ENCODE results near the gene USP2. TPM values are rescaled to one million over a fixed set of nuclear protein-coding genes. Genes with fewer than 3 reads are reported as not detected.

The USP2 gene
- total and polyA plus RNA-seq, 2 of the 4 experiments (the other 2 are of a cell fraction) = 0.18 to 0.79 TPM

DNA sequence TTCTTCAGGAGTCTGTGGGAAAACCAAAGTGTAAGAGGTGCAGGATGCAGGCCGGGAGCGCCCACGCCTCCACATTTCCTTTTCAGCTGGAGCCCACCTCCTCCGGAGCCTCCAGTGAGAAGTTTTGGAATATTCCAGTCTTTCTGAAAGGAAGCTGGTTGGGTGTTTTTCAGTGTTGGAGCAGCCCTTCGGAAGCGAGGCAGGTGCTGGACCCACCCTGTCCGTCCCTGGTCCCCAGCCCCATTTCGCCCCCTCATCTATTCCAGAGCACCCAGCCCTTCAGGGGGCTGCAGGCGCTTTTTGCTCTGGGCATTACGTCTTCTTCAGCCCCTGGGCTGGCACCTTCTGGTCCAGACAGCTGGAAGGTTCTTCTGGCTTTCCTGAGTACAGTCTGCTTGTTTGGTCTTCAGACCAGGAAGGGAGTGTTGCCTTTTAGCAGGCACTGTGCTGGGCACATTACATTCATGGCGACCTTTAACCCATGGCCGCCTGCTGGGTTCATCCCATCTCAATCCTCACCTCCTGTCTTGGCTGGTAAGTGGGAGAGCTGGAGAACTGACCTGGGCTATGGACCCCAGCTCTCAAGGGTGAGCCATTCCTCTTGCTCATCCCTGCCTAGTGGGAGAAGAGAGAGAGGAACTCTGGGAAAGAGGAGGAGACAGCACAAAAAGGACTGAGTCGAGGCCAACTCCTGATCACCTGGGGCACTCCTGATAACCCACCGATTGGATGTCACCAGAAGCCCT is 42.2 kb upstream of the USP2 start (continued):
- TF ChIP-seq POLR2A (IDR thresholded peaks at IDR 0.05; ENCODE audit: low read depth, low read length) (no peak), CHD1 (IDR thresholded peaks at IDR 0.05; ENCODE audit: low read depth, low read length) (no peak)

DNA sequence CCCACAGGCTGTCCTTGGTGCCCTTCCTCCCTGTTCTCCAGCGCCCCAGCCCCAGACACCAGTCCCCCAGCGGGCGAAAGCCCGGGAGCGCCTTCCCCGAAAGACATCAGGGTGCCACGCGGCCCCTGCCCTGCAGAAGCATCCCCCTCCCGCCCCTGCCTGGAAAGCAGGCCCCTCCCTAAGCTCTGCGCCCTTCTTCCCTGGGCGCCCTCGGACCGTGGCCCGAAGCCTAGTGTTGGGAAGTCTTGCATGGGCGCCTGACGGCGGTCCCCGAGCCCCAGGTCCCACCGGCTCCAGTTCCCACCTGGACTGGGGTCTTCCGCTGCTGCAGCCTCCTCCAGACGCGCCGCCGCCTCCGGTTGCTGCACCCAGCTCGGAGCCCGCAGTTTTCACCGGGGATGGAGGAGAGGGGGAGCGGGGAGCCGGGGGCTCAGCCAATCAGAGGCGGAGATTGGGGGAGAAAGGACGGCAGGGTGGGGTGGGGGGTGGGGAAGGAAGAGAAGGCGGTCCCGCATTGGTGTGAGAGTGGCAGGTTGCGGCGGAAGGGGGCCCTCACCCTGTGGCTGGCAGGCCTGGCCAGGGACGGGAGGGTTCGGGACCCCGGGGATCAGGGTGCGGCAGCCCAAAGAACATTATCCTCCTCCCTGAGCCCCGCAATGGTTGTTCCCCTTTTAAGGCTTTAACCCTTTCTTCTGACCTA is 41.5 kb upstream of the USP2 start, which contains the start of gene THY1:
TSS of gene THY1 (minus strand) at position 364 of the 700 bp plus-strand sequence. CDS start 2,267 bp downstream, outside the sequence.
- Histone ChIP-seq H4K20me1 (ENCODE audit: insufficient read depth, low read length) (peaks cover 41% of the 10 kb centered on the region), H3K14ac (replicated peaks; ENCODE audit: low read depth, low read length) (peak within 1 kb of the TSS; percentile 91), H3K9ac (ENCODE audit: low read depth, low read length) (peak within 1 kb of the TSS; percentile 81), H2BK120ac (ENCODE audit: low read depth, low read length) (peak within 1 kb of the TSS; percentile 44), H3K4me1 (ENCODE audit: control insufficient read depth, insufficient read depth, low read length) (peaks cover 15% of the 10 kb centered on the region), H2AFZ (replicated peaks; ENCODE audit: low read length, poor library complexity) (peak within 1 kb of the TSS; percentile 87), H2AK5ac (ENCODE audit: low read depth, low read length) (peak within 1 kb of the TSS; percentile 87), H4K91ac (ENCODE audit: insufficient read depth, low read depth, low read length) (peak within 1 kb of the TSS; percentile 83), H3K36me3 (ENCODE audit: control insufficient read depth, insufficient read depth, low read length) (peaks cover 26% of the 10 kb centered on the region), H2BK20ac (ENCODE audit: low read depth, low read length) (0 out of 2 replicates have a peak within 1 kb of the TSS, but pooled peaks have one; percentile 20), H2BK15ac (ENCODE audit: low read depth, low read length) (peak within 1 kb of the TSS; percentile 74; the same call in 1 of the 3 replicates), H3K4me3 (ENCODE audit: insufficient read depth, low read depth, low read length) (peak within 1 kb of the TSS; percentile 77), H3K9me1 (ENCODE audit: insufficient read depth, low read length) (peaks cover 23% of the 10 kb centered on the region), H3K23ac (ENCODE audit: low read depth, low read length) (peak within 1 kb of the TSS; percentile 92), H3K9me3 (ENCODE audit: control insufficient read depth, insufficient read depth, low read length) (no peaks in the 10 kb centered on the region), H3K18ac (ENCODE audit: low read depth, low read length) (peak within 1 kb of the TSS; percentile 49), H2AK9ac (replicated peaks; ENCODE audit: low read depth, low read length, poor library complexity) (peak within 1 kb of the TSS; percentile 98), H2BK5ac (ENCODE audit: low read depth, low read length, poor library complexity, severe bottlenecking) (peak within 1 kb of the TSS; percentile 82), H3K27me3 (ENCODE audit: control insufficient read depth, insufficient read depth, low read length) (no peaks in the 10 kb centered on the region), H3K56ac (ENCODE audit: extremely low read depth, insufficient read depth, low read length) (peak within 1 kb of the TSS; percentile 73), H4K5ac (ENCODE audit: low read depth, low read length) (peak within 1 kb of the TSS; percentile 38), H3K4ac (ENCODE audit: low read depth, low read length) (peak within 1 kb of the TSS; percentile 92), H4K8ac (ENCODE audit: low read depth in 2 of 2, low read length in 2 of 2) (peak within 1 kb of the TSS; percentile 66 to 80; a peak in 3 of 4 replicates), H3K79me1 (ENCODE audit: low read depth in 1 of 2, low read length in 2 of 2) (peaks cover 20 to 45% of the 10 kb centered on the region in 2 experiments), H3K27ac (ENCODE audit: insufficient read depth, low read length) (peak within 1 kb of the TSS; percentile 83), H3K4me2 (ENCODE audit: low read depth, low read length) (peak within 1 kb of the TSS; percentile 89)
- no TSS peak for BruUV-seq (replicated peaks)
- CTCF ChIA-PET = interaction anchor here (0.9 to 1.9 kb wide), 2 partner anchors 48 to 52 kb away, joined by 3 to 10 read pairs; no protein-coding TSS in a partner anchor
- ATAC-seq (ENCODE audit: low read depth) (peak; percentile 81), DNase-seq (peak; percentile 64)
- intact Hi-C loops (cut with micrococcal nuclease) = loop anchor here (1.0 to 2.0 kb wide), 3 partner anchors 42 to 51 kb away; partner anchors contain the start of gene USP2
- in situ Hi-C loops (cut with MboI; ENCODE audit: low sequenced_read_pairs) = no loop called here
- 0% methylated on average over 8 of the region's 41 CpGs; no CpG with 5 or more reads in 1 of the 2 experiments for WGBS, 2 experiments (ENCODE audit: extremely low coverage in 2 of 2, insufficient read length in 1 of 2)
- POLR2A ChIA-PET (ENCODE audit: unreplicated experiment) = interaction anchor here (0.6 to 2.0 kb wide), 2 partner anchors 10 to 1244 kb away, joined by 4 to 9 read pairs; no protein-coding TSS in a partner anchor
- dilution Hi-C loops (cut with HindIII; ENCODE audit: low sequenced_read_pairs, unreplicated experiment) = no loop called here
- TF ChIP-seq CTCF (conservative IDR thresholded peaks at IDR 0.05; ENCODE audit: low read depth, low read length) (no peak), CHD1 (IDR thresholded peaks at IDR 0.05; ENCODE audit: low read depth, low read length) (no peak), RFX5 (IDR thresholded peaks at IDR 0.05; ENCODE audit: low read depth, low read length) (no peak), FOS (IDR thresholded peaks at IDR 0.05; ENCODE audit: low read depth, low read length) (no peak), MAZ (IDR thresholded peaks at IDR 0.05; ENCODE audit: borderline replicate concordance, low read depth, low read length) (peak; percentile 42; the same call in 1 of the 2 replicates), USF2 (IDR thresholded peaks at IDR 0.05; ENCODE audit: low read depth, low read length) (no peak), BHLHE40 (IDR thresholded peaks at IDR 0.05; ENCODE audit: low read depth, low read length) (no peak)
- TF ChIP-seq, protein P1, sequence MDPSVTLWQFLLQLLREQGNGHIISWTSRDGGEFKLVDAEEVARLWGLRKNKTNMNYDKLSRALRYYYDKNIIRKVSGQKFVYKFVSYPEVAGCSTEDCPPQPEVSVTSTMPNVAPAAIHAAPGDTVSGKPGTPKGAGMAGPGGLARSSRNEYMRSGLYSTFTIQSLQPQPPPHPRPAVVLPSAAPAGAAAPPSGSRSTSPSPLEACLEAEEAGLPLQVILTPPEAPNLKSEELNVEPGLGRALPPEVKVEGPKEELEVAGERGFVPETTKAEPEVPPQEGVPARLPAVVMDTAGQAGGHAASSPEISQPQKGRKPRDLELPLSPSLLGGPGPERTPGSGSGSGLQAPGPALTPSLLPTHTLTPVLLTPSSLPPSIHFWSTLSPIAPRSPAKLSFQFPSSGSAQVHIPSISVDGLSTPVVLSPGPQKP (IDR thresholded peaks at IDR 0.05; ENCODE audit: borderline replicate concordance, low read depth, low read length) = no peak

Data from IMR-90 (cell line).